C4-2B (cell line): ENCODE data around the gene FHOD1.

Experiments used
- H3K27ac ChIP-seq: fragments of 450-650 bp; 2 replicates; pipeline ENCODE4 v1.5.1; 2017
- ZFX ChIP-seq: fragments of 450-650 bp; IDR thresholded peaks from 2 replicates; pipeline ENCODE4 v1.6.1; 2017
- TF ChIP-seq, protein P1 (sequence below): fragments of 450-650 bp; conservative IDR thresholded peaks from 2 replicates; pipeline ENCODE4 v1.5.1; 2017; ENCODE audit warnings: mild to moderate bottlenecking

Gene FHOD1

DNA sequence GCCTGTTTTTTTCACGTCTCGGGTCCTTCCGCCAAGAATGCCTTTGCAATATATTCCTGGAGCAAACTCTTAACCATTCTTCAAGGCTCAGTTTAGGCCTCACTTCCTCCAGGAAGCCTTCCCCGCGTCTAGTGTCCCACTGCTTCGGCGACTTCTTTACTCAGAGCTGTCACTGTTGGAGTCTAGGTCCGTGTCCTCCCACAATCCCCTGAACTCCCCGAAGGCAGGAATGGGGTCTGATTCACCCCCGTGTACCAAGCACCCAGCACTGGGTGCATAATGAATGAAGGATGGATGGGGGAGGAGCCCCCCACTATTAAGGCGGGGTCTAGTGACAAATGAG is 64.0 kb downstream of the FHOD1 start:
- H3K27ac ChIP-seq, result peak overlapping the region; percentile 91
- TF ChIP-seq, protein P1, sequence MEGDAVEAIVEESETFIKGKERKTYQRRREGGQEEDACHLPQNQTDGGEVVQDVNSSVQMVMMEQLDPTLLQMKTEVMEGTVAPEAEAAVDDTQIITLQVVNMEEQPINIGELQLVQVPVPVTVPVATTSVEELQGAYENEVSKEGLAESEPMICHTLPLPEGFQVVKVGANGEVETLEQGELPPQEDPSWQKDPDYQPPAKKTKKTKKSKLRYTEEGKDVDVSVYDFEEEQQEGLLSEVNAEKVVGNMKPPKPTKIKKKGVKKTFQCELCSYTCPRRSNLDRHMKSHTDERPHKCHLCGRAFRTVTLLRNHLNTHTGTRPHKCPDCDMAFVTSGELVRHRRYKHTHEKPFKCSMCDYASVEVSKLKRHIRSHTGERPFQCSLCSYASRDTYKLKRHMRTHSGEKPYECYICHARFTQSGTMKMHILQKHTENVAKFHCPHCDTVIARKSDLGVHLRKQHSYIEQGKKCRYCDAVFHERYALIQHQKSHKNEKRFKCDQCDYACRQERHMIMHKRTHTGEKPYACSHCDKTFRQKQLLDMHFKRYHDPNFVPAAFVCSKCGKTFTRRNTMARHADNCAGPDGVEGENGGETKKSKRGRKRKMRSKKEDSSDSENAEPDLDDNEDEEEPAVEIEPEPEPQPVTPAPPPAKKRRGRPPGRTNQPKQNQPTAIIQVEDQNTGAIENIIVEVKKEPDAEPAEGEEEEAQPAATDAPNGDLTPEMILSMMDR, result no peak
- 0 out of 2 replicates have a peak, but pooled peaks have one; percentile 24 for TF ChIP-seq ZFX

DNA sequence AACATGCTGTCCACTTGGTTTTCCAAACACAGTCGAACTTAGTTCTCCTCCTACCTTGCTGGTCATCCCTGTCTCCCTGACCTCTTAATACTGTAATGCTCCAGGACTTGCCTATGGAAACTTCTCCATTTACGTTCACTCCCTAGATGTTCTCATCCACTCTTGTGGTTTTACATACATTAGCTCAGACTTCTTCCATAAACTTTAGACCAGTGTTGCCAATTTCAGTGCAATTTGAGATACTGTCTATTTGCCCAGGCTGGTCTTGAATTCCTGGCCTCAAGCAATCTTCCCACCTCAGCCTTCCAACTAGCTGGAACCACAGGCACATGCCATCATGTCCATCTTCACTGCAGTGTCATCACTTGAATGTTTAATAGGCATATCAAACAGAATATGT is 65.0 kb downstream of the FHOD1 start:
- TF ChIP-seq, protein P1, result no peak
- no peak for TF ChIP-seq ZFX
- no peak overlapping the region for H3K27ac ChIP-seq

DNA sequence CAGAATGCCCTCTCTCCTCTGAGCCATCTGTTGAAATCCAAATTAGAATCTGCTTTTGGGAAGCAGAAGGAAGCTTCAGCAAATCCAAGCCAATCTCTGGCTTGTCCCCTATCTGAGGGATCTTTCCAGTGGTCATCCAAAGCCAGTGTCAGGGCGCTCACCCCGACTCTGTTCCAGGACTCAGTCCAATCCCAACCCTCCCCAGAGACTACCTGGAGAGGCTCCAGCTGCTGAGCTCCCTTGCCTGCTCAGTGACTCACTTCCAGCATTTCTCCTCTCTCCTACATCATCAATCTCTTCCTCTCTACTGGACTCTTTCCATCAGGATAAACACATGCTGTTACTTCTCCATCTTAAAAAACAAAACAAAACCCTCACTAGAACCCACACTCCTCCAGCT is 65.9 kb downstream of the FHOD1 start:
- H3K27ac ChIP-seq, result no peak overlapping the region

DNA sequence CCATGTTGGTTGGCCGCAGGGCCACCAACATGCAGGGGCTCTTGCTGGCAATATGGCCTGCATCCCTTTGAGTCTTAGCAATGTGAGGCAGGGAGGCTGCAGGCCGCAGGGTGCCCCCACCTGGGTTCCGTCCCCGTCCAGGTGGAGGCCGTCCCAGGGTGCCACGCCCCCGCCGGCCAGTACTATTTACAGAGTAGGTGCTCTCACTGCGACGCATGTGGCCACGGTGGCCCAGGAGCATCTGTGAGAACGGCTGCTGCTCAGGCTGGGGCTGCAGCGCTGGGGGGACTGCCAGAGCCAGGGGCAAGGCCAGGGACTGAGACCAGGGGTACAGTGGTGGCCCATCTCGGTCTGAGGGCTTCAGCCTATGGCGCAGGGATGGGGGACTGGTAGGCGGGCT is 67.1 kb downstream of the FHOD1 start:
- no peak overlapping the region; the same call in 1 of the 2 replicates for H3K27ac ChIP-seq
- TF ChIP-seq, protein P1, result no peak
- no peak for TF ChIP-seq ZFX

More for the DNA sequence above, 65.9 kb downstream of the FHOD1 start:
- TF ChIP-seq, protein P1, result no peak
- no peak for TF ChIP-seq ZFX

DNA sequence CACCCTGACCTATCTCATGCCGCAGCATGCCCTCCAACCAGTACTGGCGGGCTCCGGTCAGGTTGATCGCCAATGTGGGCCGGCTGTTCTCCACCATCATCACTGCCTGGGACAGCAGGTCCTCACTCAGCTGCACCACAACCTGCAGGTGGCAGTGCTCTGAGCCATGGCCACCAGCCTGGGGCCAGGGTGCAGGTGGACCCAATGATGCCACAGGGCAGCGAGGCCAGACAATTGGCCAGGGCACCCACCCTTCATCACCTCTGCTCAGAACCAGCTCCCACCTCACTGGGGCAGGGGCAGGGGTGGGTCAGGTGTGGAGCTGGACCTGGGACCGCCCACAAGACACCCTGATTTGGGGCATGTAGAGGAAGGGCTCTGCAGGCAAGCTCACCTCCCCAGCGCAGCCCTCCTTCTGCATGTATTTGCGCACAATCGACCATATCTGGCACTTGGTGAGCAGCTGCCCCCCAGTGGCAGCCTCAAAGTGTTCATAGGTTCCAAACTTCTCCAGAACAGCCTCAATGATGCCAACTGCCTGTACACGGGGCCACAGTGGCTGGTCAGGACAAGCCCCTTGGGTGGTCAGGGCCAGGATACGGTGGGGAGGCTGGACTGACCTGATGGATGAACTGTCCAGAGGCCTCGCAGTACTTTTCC is 67.7 kb downstream of the FHOD1 start:
- H3K27ac ChIP-seq, result peak overlapping the region; percentile 83
- no peak for TF ChIP-seq ZFX
- TF ChIP-seq, protein P1, result peak; percentile 45
